CD4-positive, CD25-positive, alpha-beta regulatory T cell (primary cell): ENCODE data around the gene CD5L. TPM values are rescaled to one million over a fixed set of nuclear protein-coding genes. Genes with fewer than 3 reads are reported as not detected.

Experiments used
- ATAC-seq, 2 donors: fragments of 150-1000 bp; cut with Tn5 transposase; one replicate each; pipeline ENCODE4 v1.10.0; 2021; ENCODE audit warnings: low read depth in 2 of 2, moderate number of reproducible peaks in 2 of 2, moderate library complexity in 1 of 2
- DNase-seq, 3 donors: peaks; one replicate each; pipeline versions ENCODE4 v3.0.0 to v3.0.0-alpha.2; 2012 to 2022; ENCODE audit warnings: mixed read lengths in 1 of 3
- H3K27ac ChIP-seq: one replicate; pipeline ENCODE4 v1.7.0; 2013; ENCODE audit warnings: mild to moderate bottlenecking, low read length; ENCODE audit not compliant: insufficient read depth, poor library complexity, severe bottlenecking
- H3K27me3 ChIP-seq: one replicate; pipeline ENCODE4 v1.7.0; 2013; ENCODE audit warnings: low read length; ENCODE audit not compliant: control insufficient read depth, insufficient read depth
- H3K36me3 ChIP-seq: one replicate; pipeline ENCODE4 v1.7.0; 2013; ENCODE audit warnings: mild to moderate bottlenecking, low read length, moderate library complexity; ENCODE audit not compliant: control insufficient read depth, insufficient read depth
- H3K4me1 ChIP-seq: 2 replicates; pipeline ENCODE4 v1.7.0; 2013; ENCODE audit warnings: mild to moderate bottlenecking, low read length; ENCODE audit not compliant: insufficient read depth, control insufficient read depth, poor library complexity, severe bottlenecking
- H3K4me3 ChIP-seq: one replicate; pipeline ENCODE4 v1.7.0; 2013; ENCODE audit warnings: low read depth, mild to moderate bottlenecking, low read length, moderate library complexity
- H3K9me3 ChIP-seq, 2 experiments: 1 replicate in 1 of 2; 2 replicates in 1 of 2; pipeline ENCODE4 v1.7.0; 2013; ENCODE audit warnings: low read length in 2 of 2, mild to moderate bottlenecking in 1 of 2, moderate library complexity in 1 of 2; ENCODE audit not compliant: control insufficient read depth in 2 of 2
- H3K27ac Mint-ChIP-seq, 3 donors: one replicate each; pipeline ENCODE4 v1.8.0; 2020 to 2022; ENCODE audit warnings: mild to moderate bottlenecking in 3 of 3, mixed read lengths in 3 of 3, moderate library complexity in 2 of 3
- H3K27me3 Mint-ChIP-seq: one replicate; pipeline ENCODE4 v1.8.0; 2022; ENCODE audit warnings: mild to moderate bottlenecking, mixed read lengths
- H3K36me3 Mint-ChIP-seq: one replicate; pipeline ENCODE4 v1.8.0; 2020; ENCODE audit warnings: mixed read lengths
- H3K4me1 Mint-ChIP-seq, 4 donors: one replicate each; pipeline ENCODE4 v1.8.0; 2020 to 2022; ENCODE audit warnings: mixed read lengths in 4 of 4, mild to moderate bottlenecking in 1 of 4
- H3K4me3 Mint-ChIP-seq, 4 donors: one replicate each; pipeline ENCODE4 v1.8.0; 2020 to 2022; ENCODE audit warnings: mild to moderate bottlenecking in 4 of 4, mixed read lengths in 4 of 4, moderate library complexity in 3 of 4
- H3K9me3 Mint-ChIP-seq, 7 donors: one replicate each; pipeline ENCODE4 v1.8.0; 2020 to 2022; ENCODE audit warnings: mixed read lengths in 7 of 7, mild to moderate bottlenecking in 3 of 7, moderate library complexity in 2 of 7
- polyA plus RNA-seq, 4 donors: library from polyadenylated mRNA; unstranded; fragments of 300-500 nt; fragmentation: Illumina TruSeq; gene quantifications; one replicate each; pipeline ENCODE4 v1.2.3, GENCODE V29; 2021
- total RNA-seq: library from RNA; stranded (reverse); gene quantifications from one replicate; pipeline ENCODE4 v1.2.3, GENCODE V29; 2022

CD5L gene
- total RNA-seq, result not detected
- not detected for polyA plus RNA-seq

GRCh38 chr1:157841708-157842107, at the start of gene CD5L:
Gene CD5L, minus strand, starts transcription at chr1:157841808. Its CDS starts 107 bp downstream, at chr1:157841701.
- H3K36me3 Mint-ChIP-seq, result no peaks in the 10 kb centered on the region
- no peaks in the 10 kb centered on the region for H3K36me3 ChIP-seq
- peaks cover 0 to 2% (median 0%) of the 10 kb centered on the region in 4 donors for H3K4me1 Mint-ChIP-seq
- H3K9me3 ChIP-seq, result no peaks in the 10 kb centered on the region
- peaks cover 18% of the 10 kb centered on the region for H3K27me3 Mint-ChIP-seq
- H3K4me1 ChIP-seq, result no peaks in the 10 kb centered on the region
- ATAC-seq (no peak), DNase-seq (no peak)
- H3K4me3 ChIP-seq, result no peak within 1 kb of the TSS
- H3K9me3 Mint-ChIP-seq, result peaks cover 0 to under 1% (median 0%) of the 10 kb centered on the region in 7 donors
- no peak within 1 kb of the TSS for H3K27ac ChIP-seq
- no peak within 1 kb of the TSS for H3K27ac Mint-ChIP-seq
- H3K27me3 ChIP-seq, result no peaks in the 10 kb centered on the region
- no peak within 1 kb of the TSS for H3K4me3 Mint-ChIP-seq

GRCh38 chr1:157882580-157882979, 41.0 kb upstream of the CD5L start:
- Mint-ChIP-seq H3K27me3 (no peaks in the 10 kb centered on the region), H3K36me3 (no peaks in the 10 kb centered on the region), H3K4me3 (no peak overlapping the region), H3K27ac (no peak overlapping the region), H3K4me1 (no peaks in the 10 kb centered on the region), H3K9me3 (peaks cover 0 to 5% (median 0%) of the 10 kb centered on the region in 7 donors)
- H3K36me3 ChIP-seq, result no peaks in the 10 kb centered on the region
- peaks cover 3% of the 10 kb centered on the region for H3K27me3 ChIP-seq
- H3K27ac ChIP-seq, result no peak overlapping the region
- DNase-seq, result no peak
- no peaks in the 10 kb centered on the region for H3K9me3 ChIP-seq
- no peak for ATAC-seq
- H3K4me1 ChIP-seq, result no peaks in the 10 kb centered on the region
- H3K4me3 ChIP-seq, result no peak overlapping the region

- no peak overlapping the region for H3K27ac ChIP-seq
- no peak for DNase-seq
- H3K4me1 Mint-ChIP-seq, result no peaks in the 10 kb centered on the region
- no peaks in the 10 kb centered on the region for H3K4me1 ChIP-seq
- ATAC-seq, result no peak
- H3K27me3 Mint-ChIP-seq, result peaks cover 5% of the 10 kb centered on the region
- H3K9me3 Mint-ChIP-seq, result peaks cover 0 to 5% (median 0%) of the 10 kb centered on the region in 7 donors
- H3K4me3 Mint-ChIP-seq, result no peak overlapping the region
- H3K36me3 Mint-ChIP-seq, result no peaks in the 10 kb centered on the region
- peaks cover 4% of the 10 kb centered on the region for H3K27me3 ChIP-seq
- no peak overlapping the region for H3K4me3 ChIP-seq
- no peaks in the 10 kb centered on the region for H3K9me3 ChIP-seq
- H3K36me3 ChIP-seq, result no peaks in the 10 kb centered on the region
- no peak overlapping the region for H3K27ac Mint-ChIP-seq
These were observed 39.0 kb upstream of the CD5L start for GRCh38 chr1:157880621-157881020.

- Mint-ChIP-seq H3K4me3 (no peak overlapping the region), H3K27ac (no peak overlapping the region), H3K9me3 (peaks cover 0 to 1% (median 0%) of the 10 kb centered on the region in 7 donors), H3K27me3 (peaks cover 5% of the 10 kb centered on the region), H3K4me1 (no peaks in the 10 kb centered on the region), H3K36me3 (no peaks in the 10 kb centered on the region)
- Histone ChIP-seq H3K9me3 (no peaks in the 10 kb centered on the region), H3K27me3 (peaks cover 11% of the 10 kb centered on the region), H3K4me1 (no peaks in the 10 kb centered on the region), H3K4me3 (no peak overlapping the region), H3K36me3 (no peaks in the 10 kb centered on the region), H3K27ac (no peak overlapping the region)
- no peak for ATAC-seq
- DNase-seq, result peak in 1 of 3 donors; percentile 8
These were observed 36.5 kb upstream of the CD5L start for GRCh38 chr1:157878059-157878458.

GRCh38 chr1:157870490-157870889, 28.9 kb upstream of the CD5L start:
- Mint-ChIP-seq H3K9me3 (peaks cover 0 to 1% (median 0%) of the 10 kb centered on the region in 7 donors), H3K36me3 (no peaks in the 10 kb centered on the region), H3K27me3 (peaks cover 14% of the 10 kb centered on the region), H3K4me3 (no peak overlapping the region), H3K4me1 (peaks cover 0 to 1% (median 0%) of the 10 kb centered on the region in 4 donors), H3K27ac (no peak overlapping the region)
- Histone ChIP-seq H3K27ac (no peak overlapping the region), H3K9me3 (no peaks in the 10 kb centered on the region), H3K4me1 (no peaks in the 10 kb centered on the region), H3K27me3 (peaks cover 8% of the 10 kb centered on the region), H3K36me3 (no peaks in the 10 kb centered on the region), H3K4me3 (no peak overlapping the region)
- DNase-seq (no peak), ATAC-seq (no peak)

- H3K27ac Mint-ChIP-seq, result no peak overlapping the region
- no peak overlapping the region for H3K4me3 Mint-ChIP-seq
- no peaks in the 10 kb centered on the region for H3K9me3 ChIP-seq
- no peaks in the 10 kb centered on the region for H3K36me3 ChIP-seq
- H3K4me1 ChIP-seq, result no peaks in the 10 kb centered on the region
- no peak overlapping the region for H3K4me3 ChIP-seq
- H3K36me3 Mint-ChIP-seq, result no peaks in the 10 kb centered on the region
- H3K27me3 ChIP-seq, result peaks cover 3% of the 10 kb centered on the region
- peaks cover 0 to 1% (median 0%) of the 10 kb centered on the region in 4 donors for H3K4me1 Mint-ChIP-seq
- H3K9me3 Mint-ChIP-seq, result peaks cover 0 to 1% (median 0%) of the 10 kb centered on the region in 7 donors
- DNase-seq (no peak), ATAC-seq (no peak)
- H3K27ac ChIP-seq, result no peak overlapping the region
- H3K27me3 Mint-ChIP-seq, result peaks cover 14% of the 10 kb centered on the region
These were observed 27.0 kb upstream of the CD5L start for GRCh38 chr1:157868654-157869053.

- Mint-ChIP-seq H3K4me3 (no peak overlapping the region), H3K36me3 (no peaks in the 10 kb centered on the region), H3K27me3 (no peaks in the 10 kb centered on the region), H3K9me3 (no peaks in the 10 kb centered on the region), H3K27ac (no peak overlapping the region), H3K4me1 (no peaks in the 10 kb centered on the region)
- peaks cover 3% of the 10 kb centered on the region for H3K27me3 ChIP-seq
- H3K4me1 ChIP-seq, result no peaks in the 10 kb centered on the region
- no peak overlapping the region for H3K4me3 ChIP-seq
- DNase-seq (no peak), ATAC-seq (no peak)
- no peaks in the 10 kb centered on the region for H3K9me3 ChIP-seq
- H3K36me3 ChIP-seq, result no peaks in the 10 kb centered on the region
- no peak overlapping the region for H3K27ac ChIP-seq
These were observed 20.8 kb upstream of the CD5L start for GRCh38 chr1:157862114-157863070.

GRCh38 chr1:157856538-157856937, 14.9 kb upstream of the CD5L start:
- no peaks in the 10 kb centered on the region for H3K4me1 Mint-ChIP-seq

More at GRCh38 chr1:157856538-157856937, 14.9 kb upstream of the CD5L start:
- Histone ChIP-seq H3K27me3 (no peaks in the 10 kb centered on the region), H3K27ac (no peak overlapping the region), H3K9me3 (no peaks in the 10 kb centered on the region), H3K36me3 (no peaks in the 10 kb centered on the region), H3K4me3 (no peak overlapping the region), H3K4me1 (no peaks in the 10 kb centered on the region)
- Mint-ChIP-seq H3K4me3 (no peak overlapping the region), H3K36me3 (no peaks in the 10 kb centered on the region), H3K9me3 (no peaks in the 10 kb centered on the region), H3K27ac (no peak overlapping the region), H3K27me3 (peaks cover 4% of the 10 kb centered on the region)
- DNase-seq (no peak), ATAC-seq (no peak)
